ENCODE data around the gene TDRD12.

Gene TDRD12

DNA sequence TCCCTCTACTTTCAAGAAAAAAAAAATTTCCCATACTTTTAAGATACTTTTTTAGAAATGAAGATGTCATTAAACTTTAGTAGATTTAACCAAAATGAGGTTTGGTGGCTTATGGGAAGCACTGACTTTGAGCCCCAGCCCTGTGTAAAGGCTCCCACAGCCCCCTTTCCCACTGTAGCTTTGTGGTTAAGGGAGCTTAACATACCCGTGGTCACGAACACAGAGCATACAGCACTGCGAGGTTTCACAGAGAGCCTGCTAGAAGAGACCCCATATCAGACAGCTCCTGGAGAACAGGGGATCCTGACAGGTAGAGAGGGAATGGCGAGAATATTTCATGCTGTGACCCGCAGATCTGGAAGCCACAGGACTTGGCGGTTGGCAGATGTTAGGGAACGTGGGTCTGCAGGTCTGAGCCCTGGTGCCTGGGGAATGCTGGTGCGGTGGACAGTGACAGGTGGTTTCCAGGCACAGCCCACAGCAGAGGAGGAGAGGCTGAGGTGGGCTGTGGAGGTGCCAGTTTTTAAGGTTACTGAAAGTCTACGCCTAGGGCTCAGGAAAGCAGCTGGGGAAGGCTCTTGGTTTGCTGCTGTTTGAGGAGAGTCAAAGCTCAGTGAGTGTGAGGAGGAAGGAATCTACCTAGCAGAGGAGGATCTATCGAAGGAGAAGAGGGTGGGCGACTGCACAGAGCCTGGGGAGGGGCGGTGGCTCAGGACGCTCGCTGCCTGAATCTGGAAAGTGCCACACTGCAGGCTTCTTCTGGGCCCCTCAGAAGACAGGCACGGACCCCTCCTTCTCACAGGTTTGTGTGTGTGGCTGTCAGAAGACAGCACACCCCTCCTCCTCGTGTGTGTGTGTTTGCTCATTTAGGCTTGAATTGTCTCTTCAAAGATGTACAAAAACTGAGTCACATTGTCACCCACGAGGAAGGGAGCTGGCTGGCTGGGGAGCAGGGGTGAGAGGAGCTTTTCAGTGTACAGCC, 100.1 kb downstream of the TDRD12 start:
- TF ChIP-seq, protein P1, sequence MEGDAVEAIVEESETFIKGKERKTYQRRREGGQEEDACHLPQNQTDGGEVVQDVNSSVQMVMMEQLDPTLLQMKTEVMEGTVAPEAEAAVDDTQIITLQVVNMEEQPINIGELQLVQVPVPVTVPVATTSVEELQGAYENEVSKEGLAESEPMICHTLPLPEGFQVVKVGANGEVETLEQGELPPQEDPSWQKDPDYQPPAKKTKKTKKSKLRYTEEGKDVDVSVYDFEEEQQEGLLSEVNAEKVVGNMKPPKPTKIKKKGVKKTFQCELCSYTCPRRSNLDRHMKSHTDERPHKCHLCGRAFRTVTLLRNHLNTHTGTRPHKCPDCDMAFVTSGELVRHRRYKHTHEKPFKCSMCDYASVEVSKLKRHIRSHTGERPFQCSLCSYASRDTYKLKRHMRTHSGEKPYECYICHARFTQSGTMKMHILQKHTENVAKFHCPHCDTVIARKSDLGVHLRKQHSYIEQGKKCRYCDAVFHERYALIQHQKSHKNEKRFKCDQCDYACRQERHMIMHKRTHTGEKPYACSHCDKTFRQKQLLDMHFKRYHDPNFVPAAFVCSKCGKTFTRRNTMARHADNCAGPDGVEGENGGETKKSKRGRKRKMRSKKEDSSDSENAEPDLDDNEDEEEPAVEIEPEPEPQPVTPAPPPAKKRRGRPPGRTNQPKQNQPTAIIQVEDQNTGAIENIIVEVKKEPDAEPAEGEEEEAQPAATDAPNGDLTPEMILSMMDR (IDR thresholded peaks at IDR 0.05) = no peak

DNA sequence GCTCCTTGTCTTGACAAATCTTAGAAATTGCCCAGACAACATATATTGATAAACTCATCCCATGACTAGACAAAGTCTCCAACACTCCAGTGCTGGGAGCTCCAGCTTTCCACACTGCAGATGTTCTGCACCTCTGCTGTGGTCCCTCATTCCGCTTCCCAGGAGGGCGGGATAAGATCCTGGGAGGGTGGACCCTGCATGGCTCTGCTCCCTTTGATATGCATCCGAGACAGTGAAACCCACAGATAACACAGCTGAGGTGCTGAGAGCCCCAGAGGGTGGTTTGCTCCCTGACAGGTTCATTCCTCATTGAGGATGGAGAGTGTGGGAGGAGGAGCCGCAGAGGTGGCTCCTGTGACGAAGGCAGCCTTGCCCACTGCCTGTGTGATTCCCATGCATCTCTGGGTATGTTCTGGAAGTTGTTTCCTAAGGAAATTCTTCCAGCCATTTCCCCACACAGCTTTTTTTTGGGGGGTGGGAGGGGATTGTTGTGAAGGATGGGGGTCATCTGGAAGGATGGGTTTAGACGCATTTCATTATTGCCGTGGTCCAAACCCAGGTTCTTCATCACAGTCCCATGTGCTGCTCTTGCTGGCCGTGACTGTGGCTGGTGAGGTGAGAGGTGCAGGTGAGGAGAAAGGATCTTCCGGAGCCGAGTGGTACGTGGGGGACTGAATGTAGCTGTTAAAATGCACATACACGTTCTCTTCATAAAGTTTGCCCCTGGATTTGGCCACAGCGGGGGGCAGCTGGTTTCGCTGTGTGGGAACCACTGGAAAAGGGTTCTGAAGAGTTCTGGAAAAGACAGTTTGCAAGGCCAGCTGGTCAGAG, 103.6 kb downstream of the TDRD12 start:
- TF ChIP-seq, protein P1 (IDR thresholded peaks at IDR 0.05) = no peak

DNA sequence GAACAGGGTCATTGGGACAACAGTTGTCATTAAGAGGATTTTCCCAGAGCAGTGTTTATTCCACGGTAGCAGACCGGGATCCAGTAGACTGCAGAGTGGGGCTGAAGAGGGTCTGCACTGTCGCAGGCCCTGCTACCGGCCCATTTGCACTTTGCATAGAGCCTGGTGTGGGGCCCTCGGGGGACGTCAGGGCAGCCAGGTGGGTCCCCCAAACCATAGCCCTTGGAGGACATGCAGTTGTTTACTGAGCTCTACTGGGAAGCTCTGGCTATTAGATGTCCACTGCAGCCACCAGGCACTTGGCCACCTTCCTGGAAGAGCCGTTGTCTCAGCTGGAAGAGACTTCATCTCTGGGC, 104.2 kb downstream of the TDRD12 start:
- TF ChIP-seq, protein P1 (IDR thresholded peaks at IDR 0.05) = no peak

GRCh38 chr19:32824191-32824751, 104.7 kb downstream of the TDRD12 start:
- TF ChIP-seq, protein P1 (IDR thresholded peaks at IDR 0.05) = no peak

DNA sequence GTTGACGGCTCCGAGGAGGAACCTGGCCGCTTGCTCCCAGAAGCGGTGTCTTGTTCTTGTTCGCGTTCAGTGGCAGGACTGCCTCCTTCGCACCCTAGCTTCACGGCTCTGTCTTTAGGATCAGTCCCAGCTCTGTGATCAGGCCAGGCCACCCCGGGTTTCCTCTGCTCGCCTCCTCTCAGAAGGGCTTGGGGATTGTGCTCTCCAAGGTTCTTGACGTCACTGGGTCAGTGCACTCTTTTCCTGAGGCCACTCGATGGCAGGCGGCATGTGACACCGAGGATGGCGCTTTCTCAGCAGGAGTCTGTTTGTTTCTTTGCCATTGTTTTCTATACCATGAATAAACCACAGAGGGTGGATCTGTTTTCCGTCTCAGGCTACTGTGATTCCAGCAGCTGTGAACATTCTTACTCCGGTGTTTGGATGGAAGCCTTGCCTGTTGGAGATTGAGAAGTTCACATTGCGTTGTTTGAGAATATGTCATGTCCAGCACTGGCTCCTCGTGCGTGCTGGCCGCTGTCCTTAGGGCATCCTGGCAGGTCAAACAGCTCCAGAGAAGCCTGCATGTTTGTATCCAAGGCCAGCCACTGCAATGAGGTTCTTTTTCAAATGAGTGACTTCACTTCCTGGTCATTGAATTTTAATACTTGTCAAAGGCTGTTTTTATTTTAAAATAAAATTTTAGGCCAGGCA, 105.5 kb downstream of the TDRD12 start:
- TF ChIP-seq, protein P1 (IDR thresholded peaks at IDR 0.05) = no peak

DNA sequence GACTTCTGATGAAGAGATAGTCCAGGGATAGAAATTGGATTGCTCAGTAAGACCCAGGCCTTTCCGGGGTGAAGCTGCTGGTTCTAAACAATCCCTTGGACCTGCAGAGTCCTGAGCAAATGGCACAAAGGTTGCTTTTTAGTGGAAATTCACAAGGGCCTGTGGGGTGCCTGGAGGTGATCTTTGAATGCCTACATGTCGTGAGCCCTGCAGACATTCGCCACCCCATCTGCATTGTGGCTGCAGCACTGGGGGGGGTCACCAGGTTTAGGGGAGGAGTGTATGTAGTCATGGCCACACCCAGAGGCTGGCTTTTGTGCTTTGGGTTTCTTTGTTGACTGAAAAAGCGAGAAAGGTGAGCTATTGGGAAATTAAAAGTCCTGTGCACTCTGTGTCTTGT, 108.6 kb downstream of the TDRD12 start:
- TF ChIP-seq, protein P1 (IDR thresholded peaks at IDR 0.05) = no peak
